GM23338 (cell line): Measurements from ENCODE around the gene STRN4.

ENCODE experiments used
- CREB1 ChIP-seq: fragments of 250-450 bp; sonication (Bioruptor Pico); IDR thresholded peaks from 2 replicates; pipeline ENCODE4 v1.5.0; 2020; ENCODE audit warnings: low read depth, mild to moderate bottlenecking, moderate library complexity
- EZH2 ChIP-seq: fragments of 200-600 bp; sonication (generic); IDR thresholded peaks from one replicate; pipeline ENCODE4 v1.8.0; 2017; ENCODE audit warnings: antibody characterized with exemption, mild to moderate bottlenecking, low read depth; ENCODE audit not compliant: unreplicated experiment
- EZH2phosphoT487 ChIP-seq: fragments of 200-600 bp; sonication (generic); IDR thresholded peaks from one replicate; pipeline ENCODE4 v1.8.1; 2018; ENCODE audit warnings: antibody characterized with exemption; ENCODE audit not compliant: unreplicated experiment
- JUNB ChIP-seq: IDR thresholded peaks from one replicate; pipeline ENCODE4 v1.6.1; 2016; ENCODE audit warnings: antibody characterized with exemption; ENCODE audit not compliant: unreplicated experiment
- NANOG ChIP-seq: IDR thresholded peaks from 2 replicates; pipeline ENCODE4 v1.6.1; 2016; ENCODE audit warnings: antibody characterized with exemption, borderline replicate concordance
- POLR2AphosphoS5 ChIP-seq: IDR thresholded peaks from 2 replicates; pipeline ENCODE4 v1.6.1; 2016; ENCODE audit warnings: antibody characterized with exemption, low read depth
- STAT1 ChIP-seq: IDR thresholded peaks from one replicate; pipeline ENCODE4 v1.6.1; 2016; ENCODE audit warnings: antibody characterized with exemption; ENCODE audit not compliant: unreplicated experiment
- ZNF114 ChIP-seq: fragments of 250-450 bp; sonication (Bioruptor Pico); IDR thresholded peaks from 2 replicates; pipeline ENCODE4 v1.5.0; 2020; ENCODE audit warnings: mild to moderate bottlenecking, moderate library complexity
- ZNF331 ChIP-seq: fragments of 250-450 bp; sonication (Bioruptor Pico); IDR thresholded peaks from 2 replicates; pipeline ENCODE4 v1.5.0; 2020; ENCODE audit warnings: low read depth, mild to moderate bottlenecking, moderate library complexity
- TF ChIP-seq, protein P1 (sequence below), 2 experiments: fragments of 200-600 bp in 1 of 2; sonication (generic) in 1 of 2; conservative IDR thresholded peaks; 2 replicates each; pipeline versions ENCODE4 v1.5.1 to v1.6.1; 2016 to 2017; ENCODE audit warnings: antibody characterized with exemption in 2 of 2, low read depth in 2 of 2, mild to moderate bottlenecking in 2 of 2, moderate library complexity in 1 of 2
- TF ChIP-seq, protein P2 (sequence below): IDR thresholded peaks from one replicate; pipeline ENCODE4 v1.6.1; 2018; ENCODE audit warnings: antibody characterized with exemption; ENCODE audit not compliant: unreplicated experiment
- TF ChIP-seq, protein P3 (sequence below): fragments of 250-450 bp; sonication (Bioruptor Pico); IDR thresholded peaks from 2 replicates; pipeline ENCODE4 v1.5.0; 2020; ENCODE audit warnings: mild to moderate bottlenecking, moderate library complexity

DNA sequence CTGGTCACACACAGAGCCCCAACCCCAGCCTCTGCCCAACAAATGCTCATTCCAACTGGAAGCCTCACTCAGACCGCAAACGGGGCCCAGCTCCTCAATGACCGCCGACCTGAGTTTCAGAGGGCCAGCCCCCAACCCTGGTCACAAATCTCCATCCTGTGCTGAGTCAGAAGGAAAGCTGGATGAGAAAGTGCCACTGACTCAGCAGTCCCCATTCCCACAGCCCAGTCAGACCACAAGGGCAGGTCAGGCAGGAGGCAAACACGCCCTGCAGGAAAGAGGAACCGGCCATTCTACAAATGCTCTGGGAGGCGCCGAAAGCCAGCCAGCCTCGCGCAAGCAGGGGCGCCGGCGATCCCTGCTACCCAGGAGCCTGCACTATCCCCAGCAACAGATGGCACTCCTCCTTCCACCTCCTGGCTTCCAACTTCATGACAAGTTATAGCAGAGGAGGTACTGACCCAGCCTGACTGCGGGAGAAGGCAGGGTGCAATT lies 15.2 kb downstream of the STRN4 start:
- TF ChIP-seq, protein P1, sequence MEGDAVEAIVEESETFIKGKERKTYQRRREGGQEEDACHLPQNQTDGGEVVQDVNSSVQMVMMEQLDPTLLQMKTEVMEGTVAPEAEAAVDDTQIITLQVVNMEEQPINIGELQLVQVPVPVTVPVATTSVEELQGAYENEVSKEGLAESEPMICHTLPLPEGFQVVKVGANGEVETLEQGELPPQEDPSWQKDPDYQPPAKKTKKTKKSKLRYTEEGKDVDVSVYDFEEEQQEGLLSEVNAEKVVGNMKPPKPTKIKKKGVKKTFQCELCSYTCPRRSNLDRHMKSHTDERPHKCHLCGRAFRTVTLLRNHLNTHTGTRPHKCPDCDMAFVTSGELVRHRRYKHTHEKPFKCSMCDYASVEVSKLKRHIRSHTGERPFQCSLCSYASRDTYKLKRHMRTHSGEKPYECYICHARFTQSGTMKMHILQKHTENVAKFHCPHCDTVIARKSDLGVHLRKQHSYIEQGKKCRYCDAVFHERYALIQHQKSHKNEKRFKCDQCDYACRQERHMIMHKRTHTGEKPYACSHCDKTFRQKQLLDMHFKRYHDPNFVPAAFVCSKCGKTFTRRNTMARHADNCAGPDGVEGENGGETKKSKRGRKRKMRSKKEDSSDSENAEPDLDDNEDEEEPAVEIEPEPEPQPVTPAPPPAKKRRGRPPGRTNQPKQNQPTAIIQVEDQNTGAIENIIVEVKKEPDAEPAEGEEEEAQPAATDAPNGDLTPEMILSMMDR (conservative IDR thresholded peaks at IDR 0.05; ENCODE audit: low read depth in 2 of 2), result no peak
- TF ChIP-seq POLR2AphosphoS5 (no peak), EZH2 (no peak), EZH2phosphoT487 (no peak), JUNB (no peak), CREB1 (no peak), ZNF331 (CRISPR knock-in tag) (no peak), ZNF114 (CRISPR knock-in tag) (no peak), STAT1 (no peak), NANOG (no peak)
- TF ChIP-seq, protein P2, sequence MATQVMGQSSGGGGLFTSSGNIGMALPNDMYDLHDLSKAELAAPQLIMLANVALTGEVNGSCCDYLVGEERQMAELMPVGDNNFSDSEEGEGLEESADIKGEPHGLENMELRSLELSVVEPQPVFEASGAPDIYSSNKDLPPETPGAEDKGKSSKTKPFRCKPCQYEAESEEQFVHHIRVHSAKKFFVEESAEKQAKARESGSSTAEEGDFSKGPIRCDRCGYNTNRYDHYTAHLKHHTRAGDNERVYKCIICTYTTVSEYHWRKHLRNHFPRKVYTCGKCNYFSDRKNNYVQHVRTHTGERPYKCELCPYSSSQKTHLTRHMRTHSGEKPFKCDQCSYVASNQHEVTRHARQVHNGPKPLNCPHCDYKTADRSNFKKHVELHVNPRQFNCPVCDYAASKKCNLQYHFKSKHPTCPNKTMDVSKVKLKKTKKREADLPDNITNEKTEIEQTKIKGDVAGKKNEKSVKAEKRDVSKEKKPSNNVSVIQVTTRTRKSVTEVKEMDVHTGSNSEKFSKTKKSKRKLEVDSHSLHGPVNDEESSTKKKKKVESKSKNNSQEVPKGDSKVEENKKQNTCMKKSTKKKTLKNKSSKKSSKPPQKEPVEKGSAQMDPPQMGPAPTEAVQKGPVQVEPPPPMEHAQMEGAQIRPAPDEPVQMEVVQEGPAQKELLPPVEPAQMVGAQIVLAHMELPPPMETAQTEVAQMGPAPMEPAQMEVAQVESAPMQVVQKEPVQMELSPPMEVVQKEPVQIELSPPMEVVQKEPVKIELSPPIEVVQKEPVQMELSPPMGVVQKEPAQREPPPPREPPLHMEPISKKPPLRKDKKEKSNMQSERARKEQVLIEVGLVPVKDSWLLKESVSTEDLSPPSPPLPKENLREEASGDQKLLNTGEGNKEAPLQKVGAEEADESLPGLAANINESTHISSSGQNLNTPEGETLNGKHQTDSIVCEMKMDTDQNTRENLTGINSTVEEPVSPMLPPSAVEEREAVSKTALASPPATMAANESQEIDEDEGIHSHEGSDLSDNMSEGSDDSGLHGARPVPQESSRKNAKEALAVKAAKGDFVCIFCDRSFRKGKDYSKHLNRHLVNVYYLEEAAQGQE, result no peak
- TF ChIP-seq, protein P3, sequence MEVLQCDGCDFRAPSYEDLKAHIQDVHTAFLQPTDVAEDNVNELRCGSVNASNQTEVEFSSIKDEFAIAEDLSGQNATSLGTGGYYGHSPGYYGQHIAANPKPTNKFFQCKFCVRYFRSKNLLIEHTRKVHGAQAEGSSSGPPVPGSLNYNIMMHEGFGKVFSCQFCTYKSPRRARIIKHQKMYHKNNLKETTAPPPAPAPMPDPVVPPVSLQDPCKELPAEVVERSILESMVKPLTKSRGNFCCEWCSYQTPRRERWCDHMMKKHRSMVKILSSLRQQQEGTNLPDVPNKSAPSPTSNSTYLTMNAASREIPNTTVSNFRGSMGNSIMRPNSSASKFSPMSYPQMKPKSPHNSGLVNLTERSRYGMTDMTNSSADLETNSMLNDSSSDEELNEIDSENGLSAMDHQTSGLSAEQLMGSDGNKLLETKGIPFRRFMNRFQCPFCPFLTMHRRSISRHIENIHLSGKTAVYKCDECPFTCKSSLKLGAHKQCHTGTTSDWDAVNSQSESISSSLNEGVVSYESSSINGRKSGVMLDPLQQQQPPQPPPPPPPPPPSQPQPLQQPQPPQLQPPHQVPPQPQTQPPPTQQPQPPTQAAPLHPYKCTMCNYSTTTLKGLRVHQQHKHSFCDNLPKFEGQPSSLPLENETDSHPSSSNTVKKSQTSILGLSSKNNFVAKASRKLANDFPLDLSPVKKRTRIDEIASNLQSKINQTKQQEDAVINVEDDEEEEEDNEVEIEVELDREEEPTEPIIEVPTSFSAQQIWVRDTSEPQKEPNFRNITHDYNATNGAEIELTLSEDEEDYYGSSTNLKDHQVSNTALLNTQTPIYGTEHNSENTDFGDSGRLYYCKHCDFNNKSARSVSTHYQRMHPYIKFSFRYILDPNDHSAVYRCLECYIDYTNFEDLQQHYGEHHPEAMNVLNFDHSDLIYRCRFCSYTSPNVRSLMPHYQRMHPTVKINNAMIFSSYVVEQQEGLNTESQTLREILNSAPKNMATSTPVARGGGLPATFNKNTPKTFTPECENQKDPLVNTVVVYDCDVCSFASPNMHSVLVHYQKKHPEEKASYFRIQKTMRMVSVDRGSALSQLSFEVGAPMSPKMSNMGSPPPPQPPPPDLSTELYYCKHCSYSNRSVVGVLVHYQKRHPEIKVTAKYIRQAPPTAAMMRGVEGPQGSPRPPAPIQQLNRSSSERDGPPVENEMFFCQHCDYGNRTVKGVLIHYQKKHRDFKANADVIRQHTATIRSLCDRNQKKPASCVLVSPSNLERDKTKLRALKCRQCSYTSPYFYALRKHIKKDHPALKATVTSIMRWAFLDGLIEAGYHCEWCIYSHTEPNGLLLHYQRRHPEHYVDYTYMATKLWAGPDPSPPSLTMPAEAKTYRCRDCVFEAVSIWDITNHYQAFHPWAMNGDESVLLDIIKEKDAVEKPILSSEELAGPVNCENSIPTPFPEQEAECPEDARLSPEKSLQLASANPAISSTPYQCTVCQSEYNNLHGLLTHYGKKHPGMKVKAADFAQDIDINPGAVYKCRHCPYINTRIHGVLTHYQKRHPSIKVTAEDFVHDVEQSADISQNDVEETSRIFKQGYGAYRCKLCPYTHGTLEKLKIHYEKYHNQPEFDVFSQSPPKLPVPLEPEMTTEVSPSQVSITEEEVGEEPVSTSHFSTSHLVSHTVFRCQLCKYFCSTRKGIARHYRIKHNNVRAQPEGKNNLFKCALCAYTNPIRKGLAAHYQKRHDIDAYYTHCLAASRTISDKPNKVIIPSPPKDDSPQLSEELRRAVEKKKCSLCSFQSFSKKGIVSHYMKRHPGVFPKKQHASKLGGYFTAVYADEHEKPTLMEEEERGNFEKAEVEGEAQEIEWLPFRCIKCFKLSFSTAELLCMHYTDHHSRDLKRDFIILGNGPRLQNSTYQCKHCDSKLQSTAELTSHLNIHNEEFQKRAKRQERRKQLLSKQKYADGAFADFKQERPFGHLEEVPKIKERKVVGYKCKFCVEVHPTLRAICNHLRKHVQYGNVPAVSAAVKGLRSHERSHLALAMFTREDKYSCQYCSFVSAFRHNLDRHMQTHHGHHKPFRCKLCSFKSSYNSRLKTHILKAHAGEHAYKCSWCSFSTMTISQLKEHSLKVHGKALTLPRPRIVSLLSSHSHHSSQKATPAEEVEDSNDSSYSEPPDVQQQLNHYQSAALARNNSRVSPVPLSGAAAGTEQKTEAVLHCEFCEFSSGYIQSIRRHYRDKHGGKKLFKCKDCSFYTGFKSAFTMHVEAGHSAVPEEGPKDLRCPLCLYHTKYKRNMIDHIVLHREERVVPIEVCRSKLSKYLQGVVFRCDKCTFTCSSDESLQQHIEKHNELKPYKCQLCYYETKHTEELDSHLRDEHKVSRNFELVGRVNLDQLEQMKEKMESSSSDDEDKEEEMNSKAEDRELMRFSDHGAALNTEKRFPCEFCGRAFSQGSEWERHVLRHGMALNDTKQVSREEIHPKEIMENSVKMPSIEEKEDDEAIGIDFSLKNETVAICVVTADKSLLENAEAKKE (CRISPR knock-in tag), result no peak
